Stimulated activated CD8-positive, alpha-beta memory T cell treated with anti-CD3 and anti-CD28 coated beads, Interleukin-4, amount 100 ng/mL, for 24 hours (primary cell): Measurements from ENCODE around the gene EXT2.

Experiments used
- DNase-seq: peaks from one replicate; pipeline ENCODE4 v3.0.0-alpha.2; 2020; ENCODE audit warnings: low read depth

Gene EXT2

GRCh38 chr11:44243086-44243485 is 147.6 kb downstream of the EXT2 start:
- DNase-seq: no peak

GRCh38 chr11:44243595-44244343 is 148.3 kb downstream of the EXT2 start:
- DNase-seq: no peak

GRCh38 chr11:44244639-44245310 is 149.3 kb downstream of the EXT2 start:
- no peak for DNase-seq

- DNase-seq: no peak
Observed at GRCh38 chr11:44246726-44247125, 151.2 kb downstream of the EXT2 start.

- no peak for DNase-seq
Observed at GRCh38 chr11:44247508-44247907, 152.0 kb downstream of the EXT2 start.

- no peak for DNase-seq
Observed at GRCh38 chr11:44248109-44248508, 152.6 kb downstream of the EXT2 start.

GRCh38 chr11:44250421-44250820 is 154.9 kb downstream of the EXT2 start:
- DNase-seq: no peak

- DNase-seq: no peak
Observed at GRCh38 chr11:44252999-44253602, 157.6 kb downstream of the EXT2 start.

- no peak for DNase-seq
Observed at GRCh38 chr11:44255406-44256071, 160.1 kb downstream of the EXT2 start.

GRCh38 chr11:44256673-44257291 is 161.3 kb downstream of the EXT2 start:
- no peak for DNase-seq

- no peak for DNase-seq
Observed at GRCh38 chr11:44257338-44258189, 162.1 kb downstream of the EXT2 start.

- no peak for DNase-seq
Observed at GRCh38 chr11:44258190-44258489, 162.7 kb downstream of the EXT2 start.

GRCh38 chr11:44258839-44259420 is 163.5 kb downstream of the EXT2 start:
- DNase-seq: no peak

GRCh38 chr11:44260081-44260480 is 164.6 kb downstream of the EXT2 start:
- DNase-seq: no peak

- DNase-seq: no peak
Observed at GRCh38 chr11:44261800-44262591, 166.5 kb downstream of the EXT2 start.

- no peak for DNase-seq
Observed at GRCh38 chr11:44263738-44264437, 168.4 kb downstream of the EXT2 start.

- DNase-seq: no peak
Observed at GRCh38 chr11:44264438-44264749, 168.9 kb downstream of the EXT2 start.

- no peak for DNase-seq
Observed at GRCh38 chr11:44264761-44265160, 169.3 kb downstream of the EXT2 start.

- DNase-seq: no peak
Observed at GRCh38 chr11:44266056-44266780, 170.7 kb downstream of the EXT2 start.
